NCI-H1105 treated with DMSO at 0.1 percent for 48 hours (cell line): ENCODE results near the gene CASP8AP2.
"Not testable (repeated sequence)": the region's sequence is repeated elsewhere in the genome, so short reads cannot be mapped to it uniquely, and the experiment has no call there.

ENCODE experiments used
- DNase-seq: peaks from one replicate; lab custom pipeline; 2025; lab: John Stamatoyannopoulos, UW

The CASP8AP2 gene

GRCh38 chr6:89829472-89830169 lies at the start of gene CASP8AP2:
CASP8AP2 (plus strand) TSS chr6:89829880.
- peak; percentile 99 for DNase-seq

- DNase-seq: no peak
Observed at GRCh38 chr6:89781070-89782034, 48.3 kb upstream of the CASP8AP2 start.

- no peak for DNase-seq
Observed at GRCh38 chr6:89782222-89782621, 47.5 kb upstream of the CASP8AP2 start.

- DNase-seq: not testable (repeated sequence)
Observed at GRCh38 chr6:89783293-89783692, 46.4 kb upstream of the CASP8AP2 start.

GRCh38 chr6:89784838-89785237 lies 44.8 kb upstream of the CASP8AP2 start:
- no peak for DNase-seq

- DNase-seq: no peak
Observed at GRCh38 chr6:89786970-89787369, 42.7 kb upstream of the CASP8AP2 start.

GRCh38 chr6:89787660-89788328 lies 41.9 kb upstream of the CASP8AP2 start:
- no peak for DNase-seq

- no peak for DNase-seq
Observed at GRCh38 chr6:89789980-89790379, 39.7 kb upstream of the CASP8AP2 start.

GRCh38 chr6:89790403-89790802 lies 39.3 kb upstream of the CASP8AP2 start:
- DNase-seq: no peak

- DNase-seq: peak; percentile 43
Observed at GRCh38 chr6:89792881-89793280, 36.8 kb upstream of the CASP8AP2 start.

GRCh38 chr6:89793586-89793985 lies 36.1 kb upstream of the CASP8AP2 start:
- DNase-seq: no peak

GRCh38 chr6:89794324-89794723 lies 35.4 kb upstream of the CASP8AP2 start:
- DNase-seq: no peak

GRCh38 chr6:89797317-89797716 lies 32.4 kb upstream of the CASP8AP2 start:
- no peak for DNase-seq

- DNase-seq: no peak
Observed at GRCh38 chr6:89799096-89799495, 30.6 kb upstream of the CASP8AP2 start.

- DNase-seq: no peak
Observed at GRCh38 chr6:89799756-89800155, 29.9 kb upstream of the CASP8AP2 start.

- DNase-seq: no peak
Observed at GRCh38 chr6:89803271-89803670, 26.4 kb upstream of the CASP8AP2 start.

GRCh38 chr6:89805814-89806371 lies 23.8 kb upstream of the CASP8AP2 start:
- no peak for DNase-seq

- no peak for DNase-seq
Observed at GRCh38 chr6:89807581-89807980, 22.1 kb upstream of the CASP8AP2 start.

GRCh38 chr6:89813422-89813821 lies 16.3 kb upstream of the CASP8AP2 start:
- DNase-seq: not testable (repeated sequence)

GRCh38 chr6:89817481-89817880 lies 12.2 kb upstream of the CASP8AP2 start:
- no peak for DNase-seq

- DNase-seq: peak; percentile 53
Observed at GRCh38 chr6:89818977-89819335, 10.7 kb upstream of the CASP8AP2 start.
